Mucosa of stomach (tissue), 1 donor: ENCODE measurements around the gene CGB7.
"Not testable (repeated sequence)": the region's sequence is repeated elsewhere in the genome, so short reads cannot be mapped to it uniquely, and the experiment has no call there.

ENCODE experiments used
- H3K27me3 ChIP-seq: one replicate; pipeline ENCODE4 v1.7.0; 2013; ENCODE audit warnings: mild to moderate bottlenecking, low read length; ENCODE audit not compliant: control insufficient read depth, insufficient read depth
- H3K36me3 ChIP-seq: one replicate; pipeline ENCODE4 v1.7.0; 2013; ENCODE audit warnings: low read length; ENCODE audit not compliant: control insufficient read depth, insufficient read depth
- H3K4me1 ChIP-seq: one replicate; pipeline ENCODE4 v1.7.0; 2013; ENCODE audit warnings: mild to moderate bottlenecking, low read length; ENCODE audit not compliant: control insufficient read depth, insufficient read depth
- H3K4me3 ChIP-seq: one replicate; pipeline ENCODE4 v1.7.0; 2013; ENCODE audit warnings: low read length
- H3K9ac ChIP-seq: one replicate; pipeline ENCODE4 v1.7.0; 2013; ENCODE audit warnings: mild to moderate bottlenecking, low read length, moderate library complexity
- H3K9me3 ChIP-seq: one replicate; pipeline ENCODE4 v1.7.0; 2013; ENCODE audit warnings: mild to moderate bottlenecking, low read length, moderate library complexity; ENCODE audit not compliant: control insufficient read depth
- donor health status: Pancreatic carcinoma.

Gene CGB7

DNA sequence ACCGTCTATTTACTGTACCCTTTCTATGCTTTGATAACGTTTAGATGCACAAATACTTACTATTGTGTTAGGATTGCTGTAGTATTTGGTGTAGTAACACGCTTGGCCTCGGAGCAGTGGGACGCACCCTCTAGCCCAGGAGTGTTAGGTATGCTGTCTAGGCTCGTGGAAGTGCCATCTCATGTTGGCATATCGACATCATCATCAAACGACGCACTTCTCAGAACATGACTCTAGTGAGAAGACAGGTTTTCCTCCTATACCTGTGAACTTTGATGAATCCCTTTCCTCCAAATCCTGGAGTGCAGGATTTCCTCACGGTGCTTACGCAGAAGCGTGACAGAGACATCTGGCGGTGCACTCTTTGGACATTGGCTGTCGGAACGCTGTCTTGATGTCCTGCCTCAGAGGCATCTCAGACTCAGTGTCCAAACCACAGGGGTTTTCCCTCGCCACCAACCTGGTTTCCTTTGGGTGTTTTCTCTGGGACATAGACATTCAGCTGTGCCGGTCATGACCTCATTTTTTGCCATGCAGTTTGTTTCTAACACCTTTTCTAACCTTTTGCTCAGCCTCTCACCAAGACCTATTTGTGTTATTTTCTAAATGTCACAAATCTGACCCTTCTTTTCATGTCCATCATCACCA lies 34.0 kb upstream of the CGB7 start:
- no peaks in the 10 kb centered on the region for H3K27me3 ChIP-seq
- H3K36me3 ChIP-seq = peaks cover 12% of the 10 kb centered on the region
- H3K4me1 ChIP-seq = peaks cover 10% of the 10 kb centered on the region
- H3K9ac ChIP-seq = no peak overlapping the region
- H3K4me3 ChIP-seq = no peak overlapping the region
- no peaks in the 10 kb centered on the region for H3K9me3 ChIP-seq

DNA sequence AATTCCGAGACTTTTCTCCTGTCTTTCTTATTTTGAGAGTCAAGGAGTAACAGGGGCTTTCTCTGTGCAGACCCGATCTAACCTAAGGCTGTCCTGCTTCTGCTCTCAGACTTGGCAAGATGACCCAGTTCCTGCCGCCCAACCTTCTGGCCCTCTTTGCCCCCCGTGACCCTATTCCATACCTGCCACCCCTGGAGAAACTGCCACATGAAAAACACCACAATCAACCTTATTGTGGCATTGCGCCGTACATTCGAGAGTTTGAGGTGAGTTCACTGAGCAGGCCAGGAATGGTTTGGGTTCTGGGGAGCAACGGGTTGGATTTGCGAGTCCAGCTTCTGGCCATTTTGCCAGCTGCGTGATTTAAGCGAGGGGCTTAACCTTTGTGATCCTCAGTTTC lies 28.7 kb upstream of the CGB7 start:
- H3K4me3 ChIP-seq = peak overlapping the region; percentile 89
- no peaks in the 10 kb centered on the region for H3K9me3 ChIP-seq
- no peaks in the 10 kb centered on the region for H3K27me3 ChIP-seq
- H3K9ac ChIP-seq = peak overlapping the region; percentile 93
- peaks cover 12% of the 10 kb centered on the region for H3K36me3 ChIP-seq
- H3K4me1 ChIP-seq = peaks cover 16% of the 10 kb centered on the region

DNA sequence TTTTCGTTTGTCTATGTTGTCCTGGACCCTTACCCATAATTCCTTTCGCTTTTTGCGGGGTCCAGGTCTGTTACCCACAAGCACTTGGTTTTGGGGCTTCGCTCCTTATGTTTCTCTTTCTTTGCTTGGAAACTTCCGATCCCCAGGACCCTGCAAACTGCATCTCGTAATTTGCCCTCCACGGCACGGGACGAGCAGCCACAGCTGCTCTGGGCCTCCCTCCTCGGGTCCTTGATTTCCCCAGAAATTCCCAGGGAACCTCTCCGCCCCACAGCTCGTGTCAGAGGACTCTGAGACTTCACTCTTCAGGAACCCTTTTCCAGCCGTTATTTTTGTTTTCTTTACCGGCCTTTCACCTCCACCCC lies 28.3 kb upstream of the CGB7 start:
- Histone ChIP-seq H3K36me3 (peaks cover 12% of the 10 kb centered on the region), H3K4me3 (peak overlapping the region; percentile 89), H3K9me3 (no peaks in the 10 kb centered on the region), H3K27me3 (no peaks in the 10 kb centered on the region), H3K9ac (peak overlapping the region; percentile 93), H3K4me1 (peaks cover 16% of the 10 kb centered on the region)

DNA sequence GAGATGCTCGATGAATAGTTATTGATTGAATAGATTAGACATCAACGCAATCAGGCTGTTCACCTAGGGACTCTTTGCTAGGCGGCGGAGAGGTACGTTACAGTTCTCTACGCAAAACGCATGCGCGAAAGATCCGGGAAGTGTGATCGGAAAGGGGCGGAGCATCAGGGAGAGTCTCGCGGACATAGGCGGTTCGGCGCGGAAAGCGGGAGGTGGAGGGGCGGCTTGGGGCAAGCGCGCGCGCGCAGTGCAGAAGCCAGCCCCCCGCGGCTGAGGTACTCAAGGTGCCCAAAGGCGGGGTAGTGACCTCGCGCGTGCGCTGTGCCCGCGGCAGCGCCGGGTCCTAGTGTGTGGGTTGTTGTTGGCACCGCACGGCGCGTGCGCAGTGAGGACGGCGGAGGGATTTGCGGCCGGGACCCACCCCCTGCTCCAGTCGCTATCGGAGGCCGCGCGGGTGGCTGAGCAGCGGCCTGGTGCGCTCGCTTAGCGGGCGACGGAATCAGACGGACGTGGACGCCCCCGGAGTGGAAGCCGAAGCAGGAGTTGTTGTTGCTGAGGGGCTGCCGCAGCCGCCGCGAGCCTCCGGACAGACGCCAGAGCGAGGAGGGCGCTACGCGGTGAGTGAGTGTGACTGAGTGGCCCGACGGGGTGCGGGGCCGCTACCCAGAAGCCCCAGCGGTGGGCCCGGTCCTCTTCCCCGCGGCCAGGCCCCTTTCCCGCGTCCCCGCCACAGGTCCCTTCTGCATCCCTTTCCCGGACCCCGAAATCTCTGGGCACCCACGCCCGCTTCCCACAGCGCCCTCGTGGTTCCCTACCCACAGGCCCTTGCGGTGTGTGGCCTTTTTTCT lies 27.7 kb upstream of the CGB7 start, which contains the start of gene SNRNP70:
Gene SNRNP70 (plus strand): TSS at position 432 of the 848 bp plus-strand sequence. CDS start 964 bp downstream, outside the sequence.
- no peaks in the 10 kb centered on the region for H3K27me3 ChIP-seq
- no peaks in the 10 kb centered on the region for H3K9me3 ChIP-seq
- H3K9ac ChIP-seq = peak within 1 kb of the TSS; percentile 93
- peak within 1 kb of the TSS; percentile 89 for H3K4me3 ChIP-seq
- peaks cover 8% of the 10 kb centered on the region for H3K36me3 ChIP-seq
- peaks cover 16% of the 10 kb centered on the region for H3K4me1 ChIP-seq

DNA sequence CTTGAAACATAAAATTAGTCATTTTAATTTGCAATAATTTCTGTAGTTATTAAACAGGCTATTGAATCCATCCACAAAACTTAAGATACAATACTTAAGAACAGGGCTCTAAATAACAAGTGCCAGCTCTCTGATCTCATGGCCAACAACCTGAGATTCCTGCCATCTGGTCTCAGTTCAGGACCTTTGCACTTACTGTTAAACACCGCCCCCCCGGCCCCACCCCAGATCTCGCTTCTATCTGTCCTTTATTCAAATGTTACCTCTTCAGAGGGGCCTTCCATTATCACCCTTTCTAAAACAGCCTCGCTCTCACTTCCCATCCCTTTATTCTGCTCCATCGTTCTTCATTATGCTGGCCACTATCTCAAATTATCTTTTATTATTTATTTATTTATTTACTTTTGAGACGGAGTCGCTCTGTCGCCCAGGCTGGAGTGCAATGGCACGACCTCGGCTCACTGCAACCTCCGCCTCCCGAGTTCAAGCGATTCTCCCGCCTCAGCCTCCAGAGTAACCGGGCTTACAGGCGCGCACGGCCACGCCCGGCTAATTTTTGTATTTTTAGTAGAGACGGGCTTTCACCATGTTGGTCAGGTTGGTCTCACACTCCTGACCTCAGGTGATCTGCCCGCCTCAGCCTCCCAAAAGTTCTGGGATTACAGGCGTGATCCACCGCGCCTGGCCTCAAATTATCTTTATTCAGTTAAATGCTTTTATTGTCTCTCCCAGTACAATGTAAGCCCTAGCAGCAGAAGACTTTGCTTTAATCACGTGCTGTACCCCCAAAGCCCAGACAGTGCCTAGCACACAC lies 26.9 kb upstream of the CGB7 start:
- Histone ChIP-seq H3K36me3 (peaks cover 5% of the 10 kb centered on the region), H3K4me3 (no peak overlapping the region), H3K27me3 (no peaks in the 10 kb centered on the region), H3K9me3 (no peaks in the 10 kb centered on the region), H3K9ac (peak overlapping the region; percentile 93), H3K4me1 (peaks cover 16% of the 10 kb centered on the region)

DNA sequence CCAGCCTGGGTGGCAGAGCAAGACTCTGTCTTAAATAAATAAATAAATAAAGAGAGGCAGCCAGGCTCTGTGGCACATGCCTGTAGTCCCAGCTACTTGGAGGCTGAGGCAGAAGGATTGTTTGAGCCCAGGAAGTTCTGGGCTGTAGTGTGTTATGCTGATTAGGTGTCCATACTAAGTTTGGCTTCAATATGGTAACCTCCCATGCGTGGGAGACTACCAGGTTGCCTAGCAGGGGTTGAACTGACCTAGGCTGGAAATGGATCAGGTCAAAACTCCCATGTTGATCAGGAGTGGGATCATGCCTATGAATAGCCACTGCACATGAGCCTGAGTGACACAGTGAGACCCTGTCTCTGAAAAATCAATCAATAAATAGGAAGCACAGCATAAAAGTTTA lies 23.7 kb upstream of the CGB7 start:
- H3K4me3 ChIP-seq = no peak overlapping the region
- H3K9ac ChIP-seq = no peak overlapping the region
- H3K4me1 ChIP-seq = peaks cover 3% of the 10 kb centered on the region
- no peaks in the 10 kb centered on the region for H3K36me3 ChIP-seq
- H3K9me3 ChIP-seq = no peaks in the 10 kb centered on the region
- H3K27me3 ChIP-seq = no peaks in the 10 kb centered on the region

DNA sequence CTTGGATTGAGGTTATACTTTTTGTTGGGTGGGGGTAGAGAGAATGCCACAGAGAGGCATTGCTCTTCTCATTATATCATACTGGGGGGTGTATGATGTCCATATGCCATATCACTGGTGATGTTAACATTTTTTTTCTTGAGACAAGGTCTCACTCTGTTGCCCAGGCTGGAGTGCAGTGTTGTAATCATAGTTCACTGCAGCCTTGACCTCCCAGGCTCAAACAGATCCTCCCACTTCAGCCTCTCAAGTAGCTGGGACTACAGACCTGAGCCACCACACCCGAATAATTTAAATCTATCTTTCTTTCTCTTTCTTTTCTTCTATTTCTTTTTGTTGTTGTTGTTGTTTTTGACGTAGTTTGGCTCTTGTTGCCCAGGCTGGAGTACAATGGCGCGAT lies 22.8 kb upstream of the CGB7 start:
- Histone ChIP-seq H3K9me3 (no peaks in the 10 kb centered on the region), H3K9ac (no peak overlapping the region), H3K4me3 (no peak overlapping the region), H3K4me1 (no peaks in the 10 kb centered on the region), H3K36me3 (no peaks in the 10 kb centered on the region), H3K27me3 (no peaks in the 10 kb centered on the region)

DNA sequence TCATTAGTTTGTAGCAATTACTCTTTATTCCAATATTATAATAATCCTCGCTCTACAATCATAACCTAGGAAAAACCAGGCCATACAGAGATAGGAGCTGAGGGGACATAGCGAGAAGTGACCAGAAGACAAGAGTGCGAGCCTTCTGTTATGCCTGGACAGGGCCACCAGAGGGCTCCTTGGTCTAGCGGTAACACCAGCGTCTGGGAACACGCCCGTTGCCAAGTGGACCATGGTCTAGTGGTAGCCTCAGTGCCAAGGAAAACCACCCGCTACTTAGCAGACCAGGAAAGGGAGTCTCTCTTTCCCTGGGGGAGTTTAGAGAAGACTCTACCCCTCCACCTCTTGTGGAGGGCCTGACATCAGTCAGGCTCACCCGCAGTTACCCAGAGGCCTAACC lies 17.3 kb upstream of the CGB7 start:
- H3K9me3 ChIP-seq, H3K36me3 ChIP-seq, H3K4me3 ChIP-seq, H3K4me1 ChIP-seq, H3K9ac ChIP-seq: not testable (repeated sequence)
- H3K27me3 ChIP-seq = peaks cover 35% of the 10 kb centered on the region

DNA sequence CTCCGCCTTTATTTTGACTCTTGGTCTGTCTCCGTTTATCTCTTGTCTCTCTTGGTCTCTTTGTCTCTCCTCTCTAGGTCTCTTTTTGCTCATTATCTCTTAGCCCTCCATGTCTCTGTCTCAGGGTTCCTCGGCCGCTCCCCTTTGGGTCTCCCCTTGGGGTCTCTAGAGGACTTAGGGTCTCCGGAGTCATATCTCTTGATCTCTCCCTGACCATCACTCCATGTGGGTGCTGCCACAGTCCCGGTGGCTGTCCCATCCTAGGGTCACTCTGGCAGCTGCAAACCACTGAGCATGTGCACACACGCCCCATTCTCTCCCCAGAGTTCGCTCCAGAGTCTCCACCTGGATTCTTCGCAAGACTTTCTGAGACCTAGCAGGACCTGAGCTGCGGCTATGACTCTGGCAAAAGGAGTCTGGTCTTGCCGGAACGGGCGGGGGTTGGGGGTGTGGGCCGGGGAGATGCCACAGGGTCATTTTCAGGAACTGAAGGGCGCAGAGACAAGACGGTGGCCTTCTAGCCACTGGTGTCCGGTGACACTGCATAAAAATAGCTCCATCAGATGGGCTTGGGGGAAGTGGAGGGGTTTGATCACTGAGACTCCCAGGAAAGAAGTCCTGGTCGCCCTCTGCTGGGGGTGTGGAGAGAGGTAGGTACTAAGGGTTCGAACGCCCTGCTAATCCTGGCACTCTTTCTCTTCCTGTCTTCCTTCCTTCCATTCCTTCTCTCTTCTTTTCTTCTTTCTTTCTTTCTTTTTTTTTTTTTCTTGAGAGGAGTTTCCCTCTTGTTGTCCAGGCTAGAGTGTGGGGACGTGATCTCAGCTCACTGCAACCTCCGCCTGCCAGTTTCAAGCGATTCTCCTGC lies 16.2 kb upstream of the CGB7 start:
- Histone ChIP-seq H3K9ac (no peak overlapping the region), H3K36me3 (no peaks in the 10 kb centered on the region), H3K4me1 (no peaks in the 10 kb centered on the region), H3K4me3 (no peak overlapping the region), H3K27me3 (peaks cover 40% of the 10 kb centered on the region), H3K9me3 (no peaks in the 10 kb centered on the region)

DNA sequence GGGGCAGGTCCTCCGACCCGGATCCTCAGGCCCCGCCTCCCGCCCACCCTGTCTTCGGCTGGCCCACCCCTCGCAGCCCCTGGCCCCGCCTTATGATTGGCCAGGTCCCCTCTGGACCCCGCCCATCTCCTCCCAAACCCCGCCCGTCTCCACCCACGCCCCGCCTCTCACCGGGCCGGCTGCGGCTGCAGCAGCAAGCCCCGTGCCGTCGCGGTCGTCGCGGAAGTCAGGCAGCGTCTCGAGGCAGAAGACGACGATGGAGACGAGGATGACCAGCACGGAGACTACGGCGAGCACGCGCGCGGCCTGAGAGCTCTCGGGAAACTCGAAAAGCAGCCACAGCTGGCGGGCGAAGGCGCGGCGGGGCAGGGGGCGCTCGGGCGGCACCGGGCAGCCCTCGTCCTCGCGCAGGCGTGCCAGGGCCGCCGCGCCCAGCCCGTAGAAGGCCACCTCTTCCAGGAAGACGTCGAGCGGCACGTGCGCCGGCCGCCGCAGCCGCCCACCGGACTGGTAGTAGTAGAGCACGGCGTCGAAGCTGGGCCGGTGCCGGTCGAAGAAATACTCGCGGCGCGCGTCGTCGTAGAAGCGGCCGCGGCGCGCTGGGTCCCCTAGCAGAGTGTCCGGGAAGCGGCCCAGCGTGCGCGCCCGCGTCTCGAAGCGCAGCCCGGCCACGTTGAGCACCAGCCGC lies 14.5 kb upstream of the CGB7 start:
- no peak overlapping the region for H3K9ac ChIP-seq
- peaks cover 50% of the 10 kb centered on the region for H3K27me3 ChIP-seq
- H3K36me3 ChIP-seq = no peaks in the 10 kb centered on the region
- no peak overlapping the region for H3K4me3 ChIP-seq
- H3K9me3 ChIP-seq = no peaks in the 10 kb centered on the region
- no peaks in the 10 kb centered on the region for H3K4me1 ChIP-seq

DNA sequence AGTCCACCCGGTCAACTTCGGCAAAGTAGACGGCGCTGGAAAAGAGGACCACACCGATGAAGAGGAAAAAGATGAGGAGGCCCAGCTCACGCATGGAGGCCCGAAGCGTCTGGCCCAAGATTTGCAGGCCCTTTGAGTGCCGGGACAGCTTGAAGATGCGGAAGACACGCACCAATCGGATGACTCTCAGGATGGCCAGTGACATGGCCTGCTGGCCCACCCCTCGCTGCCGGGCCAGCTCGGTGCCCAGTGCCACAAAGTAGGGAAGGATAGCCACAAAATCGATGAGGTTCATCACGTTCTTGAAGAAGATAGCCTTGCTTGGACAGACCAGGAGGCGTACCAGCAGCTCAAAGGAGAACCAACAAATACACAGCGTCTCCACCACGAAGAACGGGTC lies 12.9 kb upstream of the CGB7 start:
- H3K9ac ChIP-seq = no peak overlapping the region
- H3K4me3 ChIP-seq = no peak overlapping the region
- no peaks in the 10 kb centered on the region for H3K9me3 ChIP-seq
- H3K36me3 ChIP-seq = no peaks in the 10 kb centered on the region
- H3K4me1 ChIP-seq = no peaks in the 10 kb centered on the region
- H3K27me3 ChIP-seq = peaks cover 66% of the 10 kb centered on the region
